Skeletal muscle tissue (tissue), 4 donors: ENCODE results near the gene PPP1CB. TPM values are rescaled to one million over a fixed set of nuclear protein-coding genes. Genes with fewer than 3 reads are reported as not detected.

ENCODE experiments used
- H3K27ac ChIP-seq: one replicate; pipeline ENCODE4 v1.7.0; 2013; ENCODE audit warnings: mild to moderate bottlenecking, low read depth, low read length, inconsistent platforms
- H3K27me3 ChIP-seq, 3 donors: one replicate each; pipeline ENCODE4 v1.7.0; 2013; ENCODE audit warnings: low read length in 3 of 3; ENCODE audit not compliant: control insufficient read depth in 3 of 3, insufficient read depth in 3 of 3
- H3K36me3 ChIP-seq, 3 donors: one replicate each; pipeline ENCODE4 v1.7.0; 2013; ENCODE audit warnings: low read length in 3 of 3; ENCODE audit not compliant: control insufficient read depth in 3 of 3, insufficient read depth in 3 of 3
- H3K4me1 ChIP-seq, 3 donors: one replicate each; pipeline ENCODE4 v1.7.0; 2013; ENCODE audit warnings: low read length in 3 of 3, mild to moderate bottlenecking in 3 of 3; ENCODE audit not compliant: control insufficient read depth in 3 of 3, insufficient read depth in 3 of 3
- H3K4me3 ChIP-seq, 3 donors: one replicate each; pipeline ENCODE4 v1.7.0; 2013; ENCODE audit warnings: low read length in 3 of 3
- H3K9ac ChIP-seq, 3 donors: one replicate each; pipeline ENCODE4 v1.7.0; 2013; ENCODE audit warnings: low read length in 3 of 3, mild to moderate bottlenecking in 3 of 3, moderate library complexity in 2 of 3, low read depth in 1 of 3
- H3K9me3 ChIP-seq, 3 donors: one replicate each; pipeline ENCODE4 v1.7.0; 2013; ENCODE audit warnings: low read length in 3 of 3; ENCODE audit not compliant: control insufficient read depth in 3 of 3
- total RNA-seq: library from RNA; depleted of rRNA; stranded (reverse); fragments of >200 nt; gene quantifications from one replicate; pipeline ENCODE4 v1.2.3, GENCODE V29; 2014
- donor health status: Osteomylitis.

PPP1CB gene
- total RNA-seq, 1 donor from 2014 or later: 156 TPM

DNA sequence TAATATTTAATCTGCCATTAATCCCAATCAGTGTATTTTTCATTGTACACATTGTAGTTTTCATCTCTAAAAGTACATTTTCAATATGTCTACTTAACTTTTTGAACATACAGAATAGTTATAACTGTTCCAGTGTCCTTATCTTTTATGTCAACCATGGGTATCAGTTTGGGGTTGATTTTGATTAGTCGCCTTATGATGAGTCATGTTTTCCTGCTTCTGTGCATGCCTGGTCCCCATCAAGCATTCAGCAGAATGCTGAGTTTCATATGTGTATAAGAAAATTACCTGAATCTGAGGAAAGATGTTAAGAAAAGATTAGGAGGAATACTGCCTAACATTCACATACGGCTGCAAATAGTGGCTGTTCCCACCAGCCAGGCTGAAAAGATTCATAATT lies 76.8 kb downstream of the PPP1CB start:
- Histone ChIP-seq H3K9ac (no peak overlapping the region), H3K27me3 (no peaks in the 10 kb centered on the region), H3K36me3 (no peaks in the 10 kb centered on the region), H3K4me1 (no peaks in the 10 kb centered on the region), H3K4me3 (no peak overlapping the region), H3K27ac (no peak overlapping the region), H3K9me3 (no peaks in the 10 kb centered on the region)

DNA sequence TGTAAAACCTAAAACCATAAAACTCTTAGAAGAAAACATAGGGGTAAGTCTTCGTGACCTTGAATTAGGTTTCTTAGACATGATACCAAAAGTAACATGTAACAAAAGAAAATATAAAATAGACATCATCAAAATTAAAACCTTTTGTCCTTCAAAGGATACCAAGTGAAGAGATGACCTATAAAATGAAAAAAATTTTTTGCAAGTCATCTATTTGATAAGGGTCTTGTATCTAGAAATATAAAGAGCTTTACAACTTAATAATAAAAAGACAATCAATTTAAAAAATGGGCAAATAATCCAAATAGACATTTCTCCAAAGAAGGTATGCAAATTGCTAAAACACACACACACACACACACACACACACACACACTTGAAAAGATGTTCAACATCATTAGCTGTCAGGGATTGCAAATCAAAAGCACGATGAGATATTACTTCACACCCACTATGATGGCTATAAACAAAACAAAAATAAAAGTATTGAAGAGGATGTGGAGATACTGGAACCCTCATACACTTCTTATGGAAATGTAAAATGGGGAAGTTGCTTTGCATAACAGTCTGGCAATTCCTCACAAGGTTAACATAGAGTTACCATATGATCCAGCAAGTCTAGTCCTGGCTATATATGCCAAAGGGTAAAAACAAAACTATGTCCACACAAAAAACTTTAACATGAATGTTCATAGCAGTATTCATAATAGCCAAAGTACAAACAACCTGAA lies 82.3 kb downstream of the PPP1CB start:
- no peaks in the 10 kb centered on the region for H3K27me3 ChIP-seq
- no peaks in the 10 kb centered on the region for H3K36me3 ChIP-seq
- H3K27ac ChIP-seq: no peak overlapping the region
- H3K9ac ChIP-seq: no peak overlapping the region
- H3K4me1 ChIP-seq: no peaks in the 10 kb centered on the region
- no peaks in the 10 kb centered on the region for H3K9me3 ChIP-seq
- H3K4me3 ChIP-seq: no peak overlapping the region

DNA sequence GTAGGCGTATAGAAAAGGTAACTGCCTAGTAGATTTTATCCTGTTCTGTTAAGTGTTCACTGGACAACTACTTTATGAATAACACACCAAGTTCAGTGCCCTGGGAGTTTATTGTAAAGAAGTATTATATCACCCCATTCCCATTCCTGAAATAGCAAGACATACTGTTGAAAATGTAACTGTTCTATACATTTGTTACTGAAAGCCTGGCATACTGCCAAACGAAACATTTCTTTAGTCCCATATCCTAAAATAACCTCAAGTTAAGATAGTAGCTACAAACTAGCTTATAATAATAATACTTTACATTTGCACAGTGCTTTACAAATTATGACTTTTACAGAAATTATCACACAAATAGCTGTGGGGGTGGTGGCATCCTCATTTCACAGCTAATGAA lies 84.2 kb downstream of the PPP1CB start:
- H3K27ac ChIP-seq: no peak overlapping the region
- no peaks in the 10 kb centered on the region for H3K27me3 ChIP-seq
- H3K4me1 ChIP-seq: no peaks in the 10 kb centered on the region
- H3K9ac ChIP-seq: no peak overlapping the region
- H3K9me3 ChIP-seq: no peaks in the 10 kb centered on the region
- H3K4me3 ChIP-seq: no peak overlapping the region
- no peaks in the 10 kb centered on the region for H3K36me3 ChIP-seq

DNA sequence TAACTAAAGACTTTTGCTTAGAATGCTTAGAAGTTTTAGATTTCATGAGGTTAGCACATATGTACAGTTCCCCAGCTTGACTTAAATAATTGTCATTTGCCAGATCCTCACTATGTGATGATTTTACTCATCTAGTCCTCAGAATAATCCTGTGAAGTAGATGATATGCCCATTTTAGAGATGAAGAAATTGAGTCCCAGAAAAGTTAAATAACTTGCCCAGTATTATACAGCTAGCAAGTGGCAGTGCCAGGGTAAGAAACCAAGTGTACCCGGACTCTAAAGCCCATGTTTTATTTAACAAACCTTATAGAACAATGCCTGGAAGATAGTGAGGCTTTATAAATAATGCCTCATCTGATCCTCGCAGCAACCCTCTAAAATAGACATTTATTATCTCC lies 87.3 kb downstream of the PPP1CB start:
- H3K4me3 ChIP-seq: no peak overlapping the region
- H3K4me1 ChIP-seq: no peaks in the 10 kb centered on the region
- no peaks in the 10 kb centered on the region for H3K27me3 ChIP-seq
- H3K9ac ChIP-seq: no peak overlapping the region
- H3K36me3 ChIP-seq: no peaks in the 10 kb centered on the region
- no peak overlapping the region for H3K27ac ChIP-seq
- no peaks in the 10 kb centered on the region for H3K9me3 ChIP-seq

DNA sequence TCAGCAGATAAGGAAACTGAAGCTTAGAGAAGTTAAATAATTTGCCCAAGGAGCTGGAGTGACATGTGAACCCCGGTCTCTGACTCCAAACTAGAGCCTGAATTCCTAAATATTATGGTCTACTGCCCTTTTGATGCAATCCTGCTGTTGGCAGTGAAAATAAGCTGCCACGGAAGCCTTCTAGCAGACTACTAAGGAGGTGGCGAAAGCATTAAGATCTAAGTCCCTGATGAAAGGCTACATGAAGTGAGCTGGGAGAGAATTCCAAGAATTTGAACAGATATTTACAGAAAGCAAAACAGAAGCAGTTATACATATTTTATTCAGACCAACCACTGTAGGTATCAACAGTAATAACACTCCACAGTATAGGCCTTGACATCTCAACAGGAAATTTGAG lies 90.4 kb downstream of the PPP1CB start:
- Histone ChIP-seq H3K27me3 (no peaks in the 10 kb centered on the region), H3K4me1 (no peaks in the 10 kb centered on the region), H3K27ac (no peak overlapping the region), H3K9ac (no peak overlapping the region), H3K9me3 (no peaks in the 10 kb centered on the region), H3K4me3 (no peak overlapping the region), H3K36me3 (no peaks in the 10 kb centered on the region)

Other genes starting within 250 kb of the PPP1CB start
- 1.0 TPM for gene SPDYA, start 59.0 kb downstream of the PPP1CB start, total RNA-seq
- 25.6 TPM for gene TRMT61B, start 118.5 kb downstream of the PPP1CB start, total RNA-seq
- gene WDR43, start 142.8 kb downstream of the PPP1CB start, total RNA-seq: 39.1 TPM
- 0.52 TPM for gene TOGARAM2, start 229.5 kb downstream of the PPP1CB start, total RNA-seq